Thoracic aorta (tissue), 2 donors: ENCODE measurements around the gene STX4. TPM values are rescaled to one million over a fixed set of nuclear protein-coding genes. Genes with fewer than 3 reads are reported as not detected.

Experiments used
- ATAC-seq: fragments of 150-250 bp; one replicate; pipeline ENCODE4 v1.8.0; 2017; ENCODE audit warnings: low read depth; ENCODE audit not compliant: insufficient number of reproducible peaks, low FRiP score
- DNase-seq: peaks from one replicate; pipeline ENCODE4 v3.0.0-alpha.2; 2020; ENCODE audit warnings: low spot score
- H3K27ac ChIP-seq, 2 donors: fragments of 200-600 bp; sonication (generic); 1 replicate in 1 of 2; 2 replicates in 1 of 2; pipeline ENCODE4 v1.5.1; 2016; ENCODE audit warnings: mild to moderate bottlenecking in 2 of 2, moderate library complexity in 2 of 2
- H3K27me3 ChIP-seq: fragments of 200-600 bp; sonication (generic); replicated peaks from 2 replicates; pipeline ENCODE4 v1.6.0; 2016; ENCODE audit warnings: mild to moderate bottlenecking; ENCODE audit not compliant: insufficient read depth
- H3K36me3 ChIP-seq: fragments of 200-600 bp; sonication (generic); one replicate; pipeline ENCODE4 v1.5.1; 2016
- H3K4me1 ChIP-seq, 2 donors: fragments of 200-600 bp; sonication (generic); 1 replicate in 1 of 2; 2 replicates in 1 of 2; pipeline versions ENCODE4 v1.5.1 to v1.6.0; 2016; ENCODE audit warnings: low read depth in 2 of 2, mild to moderate bottlenecking in 1 of 2; ENCODE audit not compliant: control insufficient read depth in 1 of 2
- H3K4me3 ChIP-seq: fragments of 200-600 bp; sonication (generic); 2 replicates; pipeline ENCODE4 v1.5.1; 2016; ENCODE audit warnings: mild to moderate bottlenecking
- H3K9me3 ChIP-seq: fragments of 200-600 bp; sonication (generic); 2 replicates; pipeline ENCODE4 v1.5.1; 2016
- CTCF ChIP-seq: fragments of 200-600 bp; sonication (generic); IDR thresholded peaks from one replicate; pipeline ENCODE4 v1.5.1; 2019; ENCODE audit warnings: antibody characterized with exemption
- total RNA-seq, 2 donors: library from RNA; depleted of rRNA; stranded (reverse); fragments of >200 nt; gene quantifications; one replicate each; pipeline versions ENCODE4 v1.1.0 to v1.2.3, GENCODE V29; 2016

STX4 gene
- total RNA-seq, 2 donors from 2014 or later: 39.3 to 50.5 TPM

- TF ChIP-seq CTCF: no peak
- Histone ChIP-seq H3K9me3 (no peaks in the 10 kb centered on the region), H3K4me1 (peaks cover 7 to 32% of the 10 kb centered on the region in 2 donors), H3K27ac (peak overlapping the region; percentile 83 to 86), H3K36me3 (no peaks in the 10 kb centered on the region), H3K4me3 (peak overlapping the region; percentile 77), H3K27me3 (no peaks in the 10 kb centered on the region)
- DNase-seq: peak; percentile 45
- peak; percentile 85 for ATAC-seq
Observed at GRCh38 chr16:30996985-30997724, 36.2 kb upstream of the STX4 start.

GRCh38 chr16:30997725-30998711, 35.3 kb upstream of the STX4 start:
- no peak for TF ChIP-seq CTCF
- H3K27ac ChIP-seq: peak overlapping the region; percentile 83 to 86
- peak; percentile 37 for ATAC-seq
- no peaks in the 10 kb centered on the region for H3K9me3 ChIP-seq
- H3K36me3 ChIP-seq: no peaks in the 10 kb centered on the region
- no peaks in the 10 kb centered on the region for H3K27me3 ChIP-seq
- peak overlapping the region; percentile 77 for H3K4me3 ChIP-seq
- DNase-seq: no peak
- peaks cover 7 to 32% of the 10 kb centered on the region in 2 donors for H3K4me1 ChIP-seq

- Histone ChIP-seq H3K4me3 (no peak overlapping the region), H3K27ac (peak overlapping the region; percentile 83 to 86), H3K9me3 (no peaks in the 10 kb centered on the region), H3K4me1 (peaks cover 7 to 32% of the 10 kb centered on the region in 2 donors), H3K36me3 (no peaks in the 10 kb centered on the region), H3K27me3 (no peaks in the 10 kb centered on the region)
- DNase-seq: peak; percentile 25
- no peak for TF ChIP-seq CTCF
- no peak for ATAC-seq
Observed at GRCh38 chr16:30998852-30999761, 34.3 kb upstream of the STX4 start.

GRCh38 chr16:31000671-31001382, 32.5 kb upstream of the STX4 start:
- H3K36me3 ChIP-seq: no peaks in the 10 kb centered on the region
- H3K27me3 ChIP-seq: no peaks in the 10 kb centered on the region
- ATAC-seq (no peak), DNase-seq (no peak)
- no peaks in the 10 kb centered on the region for H3K9me3 ChIP-seq
- TF ChIP-seq CTCF: no peak
- peaks cover 7 to 32% of the 10 kb centered on the region in 2 donors for H3K4me1 ChIP-seq
- H3K27ac ChIP-seq: no peak overlapping the region
- no peak overlapping the region for H3K4me3 ChIP-seq
